Measurements from ENCODE around the gene ZNF100.
"Not testable (repeated sequence)": the region's sequence is repeated elsewhere in the genome, so short reads cannot be mapped to it uniquely, and the experiment has no call there.

The ZNF100 gene

DNA sequence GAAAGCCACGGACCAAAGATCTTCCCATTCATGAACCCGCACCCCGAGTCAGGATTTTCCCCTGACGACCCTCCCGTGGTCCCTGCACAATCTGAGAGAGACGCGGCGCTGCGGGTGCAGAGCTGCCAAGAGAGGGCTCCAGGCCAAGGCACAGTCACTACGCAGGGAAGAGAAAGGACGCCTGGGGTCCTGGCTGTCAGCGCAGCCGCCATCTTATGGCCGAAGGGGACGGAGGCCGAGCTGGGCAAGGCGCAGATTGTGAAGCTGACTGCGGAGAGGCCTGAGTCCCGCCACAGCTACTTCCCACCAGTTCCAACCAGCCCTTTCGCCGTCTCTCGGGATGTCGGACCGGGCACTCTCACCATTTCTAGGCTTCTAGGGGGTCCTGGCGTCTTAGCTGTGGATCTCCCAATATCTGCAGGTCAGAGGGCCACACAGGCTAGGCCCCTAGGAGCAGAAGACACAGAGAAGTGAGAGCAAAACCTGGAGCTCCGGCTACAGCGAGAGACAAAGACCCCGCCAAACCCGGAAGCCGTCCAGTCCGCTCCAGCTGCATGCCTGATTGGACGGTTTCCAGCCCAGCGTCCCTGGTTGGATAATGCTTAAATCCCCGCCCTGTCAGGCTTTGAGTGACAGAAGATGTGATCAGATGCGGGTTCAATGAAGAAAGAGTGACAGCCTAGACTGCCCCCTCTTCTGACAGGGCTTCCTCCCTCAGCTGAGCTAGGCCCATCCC lies at the start of gene ZNF100:
Gene ZNF100, minus strand, starts transcription at position 515 of the 736 bp plus-strand sequence. Its CDS starts 150 bp downstream, at position 365.
- peak; percentile 98 for ATAC-seq
- peak; percentile 86 for DNase-seq

GRCh38 chr19:21812448-21812847 lies 45.1 kb upstream of the ZNF100 start:
- no peak for ATAC-seq
- DNase-seq = no peak

DNA sequence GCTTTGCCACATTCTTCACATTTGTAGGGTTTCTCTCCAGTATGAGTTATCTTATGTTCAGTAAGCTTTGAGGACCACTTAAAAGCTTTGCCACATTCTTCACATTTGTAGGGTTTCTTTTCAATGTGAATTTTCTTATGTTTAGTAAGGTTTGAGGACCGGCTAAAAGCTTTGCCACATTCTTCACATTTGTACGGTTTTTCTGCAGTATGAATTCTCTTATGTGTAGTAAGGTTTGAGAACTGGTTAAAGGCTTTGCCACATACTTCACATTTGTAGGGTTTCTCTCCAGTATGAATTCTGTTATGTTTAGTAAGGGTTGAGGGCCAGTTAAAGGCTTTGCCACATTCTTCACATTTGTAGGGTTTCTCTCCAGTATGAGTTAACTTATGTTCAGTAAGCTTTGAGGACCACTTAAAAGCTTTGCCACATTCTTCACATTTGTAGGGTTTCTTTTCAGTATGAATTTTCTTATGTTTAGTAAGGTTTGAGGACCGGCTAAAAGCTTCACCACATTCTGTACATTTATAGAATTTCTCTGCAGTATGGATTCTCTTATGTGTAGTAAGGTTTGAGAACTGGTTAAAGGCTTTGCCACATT lies 41.1 kb upstream of the ZNF100 start:
- ATAC-seq, DNase-seq: not testable (repeated sequence)

DNA sequence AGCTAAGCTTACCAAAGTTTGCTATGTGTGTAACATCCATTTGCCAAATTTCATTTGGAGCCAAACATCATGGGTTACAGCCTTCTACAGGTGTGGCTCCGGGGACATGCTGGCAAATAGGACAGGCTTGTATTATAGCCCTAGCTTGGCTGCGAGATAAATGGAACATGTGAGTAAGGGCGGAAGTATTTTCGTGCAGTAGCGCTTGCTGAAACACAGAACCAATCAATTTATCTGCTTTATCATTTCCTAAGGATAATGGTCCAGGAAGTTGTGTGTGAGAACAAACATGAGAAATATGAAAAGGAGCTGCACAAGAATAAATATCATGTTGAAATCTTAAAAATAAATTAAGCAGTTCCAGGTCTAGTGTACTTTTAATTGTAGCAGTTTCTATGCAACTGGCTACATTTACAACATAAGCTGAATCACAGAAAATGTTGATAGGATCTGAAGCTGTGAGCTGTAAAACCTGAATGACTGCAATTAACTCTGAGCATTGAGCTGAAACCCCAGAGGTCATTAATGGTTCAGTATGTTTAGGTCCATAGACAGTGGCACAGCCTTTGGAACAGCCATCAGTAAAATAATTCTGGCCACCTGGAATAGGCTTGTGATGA lies 22.2 kb upstream of the ZNF100 start:
- DNase-seq = no peak
- no peak for ATAC-seq

DNA sequence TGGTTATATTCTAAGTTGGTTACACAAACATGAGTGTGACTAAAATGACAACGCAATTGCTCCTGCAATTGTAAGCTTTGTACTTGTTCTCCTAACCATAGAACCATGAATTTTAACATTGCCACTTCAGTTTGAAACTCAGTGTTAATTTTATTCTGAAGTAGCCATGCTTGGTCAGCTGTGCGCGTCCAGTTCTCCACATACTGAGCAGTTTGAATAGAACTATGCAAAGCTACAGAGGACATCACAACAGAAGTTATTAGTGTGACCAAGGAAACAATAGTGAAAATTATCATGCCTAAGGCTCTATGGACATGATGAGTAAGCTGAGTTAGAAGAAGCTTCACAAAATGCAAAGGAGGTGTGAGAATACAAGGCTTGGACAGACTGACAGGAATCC lies 19.6 kb upstream of the ZNF100 start:
- ATAC-seq = no peak
- no peak for DNase-seq

- not testable (repeated sequence) for ATAC-seq, DNase-seq
Measured at GRCh38 chr19:21775792-21776191, 8.4 kb upstream of the ZNF100 start.

DNA sequence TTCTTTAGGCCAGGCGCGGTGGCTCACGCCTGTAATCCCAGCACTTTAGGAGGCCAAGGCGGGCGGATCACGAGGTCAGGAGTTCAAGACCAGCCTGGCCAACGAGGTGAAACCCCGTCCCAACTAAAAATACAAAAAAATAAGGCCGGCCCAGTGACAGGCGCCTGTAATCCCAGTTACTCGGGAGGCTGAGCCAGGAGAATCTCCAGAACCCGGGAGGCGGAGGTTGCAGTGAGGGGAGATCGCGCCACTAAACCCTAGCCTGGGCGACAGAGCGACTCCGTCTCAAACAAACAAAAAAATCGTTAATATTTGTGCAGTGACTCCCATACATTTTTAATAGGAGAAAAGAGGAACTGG lies 694 bp downstream of the ZNF100 start:
- peak; percentile 17 for DNase-seq
- not testable (repeated sequence) for ATAC-seq

DNA sequence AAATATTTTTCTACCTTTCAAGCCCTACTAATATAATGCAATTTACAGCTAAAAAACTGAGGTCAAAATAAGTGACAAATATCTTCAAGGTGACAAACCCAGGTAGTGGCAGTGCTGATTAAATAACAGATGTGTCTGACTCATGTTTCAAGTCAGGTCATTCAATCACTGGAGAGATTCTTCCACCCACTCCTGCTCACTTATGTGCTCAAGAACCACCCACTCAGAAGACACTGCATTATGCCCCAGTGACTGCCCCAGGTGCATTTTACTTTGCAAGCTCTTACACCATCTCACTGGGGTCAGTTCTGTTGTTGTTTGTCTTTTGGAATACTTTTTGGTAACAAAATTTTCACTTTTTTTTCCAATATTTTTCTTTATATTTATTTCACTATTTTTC lies 2.2 kb downstream of the ZNF100 start:
- ATAC-seq = no peak

DNA sequence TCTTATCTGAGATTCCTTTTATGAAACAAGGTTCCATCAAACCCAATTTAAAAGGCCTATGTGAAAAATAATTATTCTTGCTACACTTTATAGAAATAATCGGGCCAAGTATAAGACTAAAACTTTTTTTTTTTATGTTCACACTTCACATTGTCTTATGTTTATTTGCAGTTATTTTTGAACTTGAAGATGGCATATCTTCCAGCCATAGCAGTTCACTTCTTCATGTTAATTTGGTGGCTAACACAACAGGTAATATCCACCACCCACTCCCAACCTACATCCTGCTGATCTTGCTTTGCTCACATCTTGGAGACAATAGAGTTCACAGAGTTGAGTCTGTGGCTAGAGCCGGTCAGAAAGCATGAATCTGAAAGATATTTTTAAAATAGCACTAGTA lies 5.8 kb downstream of the ZNF100 start:
- not testable (repeated sequence) for DNase-seq, ATAC-seq

More for the DNA sequence above, 2.2 kb downstream of the ZNF100 start:
- no peak for DNase-seq

DNA sequence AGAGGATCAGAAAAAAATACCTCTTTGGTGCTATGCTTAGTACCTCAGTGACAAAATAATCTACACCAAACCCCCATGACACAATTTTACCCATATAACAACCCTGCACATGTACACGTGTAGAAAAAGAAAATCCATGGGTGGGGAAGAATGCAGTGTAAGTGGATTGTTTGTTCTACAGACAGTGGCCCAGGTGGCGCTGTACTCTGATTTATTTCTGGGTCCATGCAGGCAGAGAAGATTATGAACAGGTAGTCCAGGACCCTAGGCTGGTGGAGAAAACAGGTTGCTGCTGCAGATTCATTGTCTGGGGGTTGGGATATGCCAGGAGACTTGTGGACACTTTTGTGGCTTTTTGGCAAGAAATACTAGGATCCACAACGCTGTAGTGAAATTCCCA lies 9.1 kb downstream of the ZNF100 start:
- DNase-seq = no peak
- no peak for ATAC-seq

- not testable (repeated sequence) for ATAC-seq, DNase-seq
Measured at GRCh38 chr19:21755555-21755954, 11.8 kb downstream of the ZNF100 start.

- ATAC-seq = no peak
- DNase-seq = no peak
Measured at GRCh38 chr19:21751384-21751783, 16.0 kb downstream of the ZNF100 start.

DNA sequence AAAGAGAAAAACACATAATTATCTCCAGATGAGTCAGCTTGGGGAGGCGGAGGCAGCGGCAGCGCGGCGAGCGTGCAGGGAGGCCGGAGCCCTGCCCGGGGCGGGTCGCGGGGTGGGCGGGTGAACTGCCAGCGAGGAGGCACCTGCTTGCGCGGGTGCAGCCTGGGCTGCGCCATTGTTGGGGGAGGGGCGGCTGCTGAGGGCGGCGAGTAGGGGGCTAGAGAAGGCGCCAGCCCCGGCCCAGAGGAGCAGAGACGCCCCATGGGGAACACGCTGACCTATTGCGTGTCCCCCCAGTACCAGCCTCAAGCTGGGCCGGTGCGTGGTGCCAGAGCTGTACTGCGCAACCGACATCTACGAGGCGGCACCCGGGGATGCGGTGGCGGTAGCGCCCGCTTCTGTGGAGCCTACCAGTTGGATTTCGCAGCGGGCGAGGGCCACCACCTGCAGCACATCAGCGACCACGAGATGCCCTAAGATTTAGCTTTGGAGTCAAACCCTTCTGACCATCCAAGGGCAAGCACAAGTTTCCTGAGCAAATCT lies 16.7 kb downstream of the ZNF100 start:
- ATAC-seq (no peak), DNase-seq (no peak)

GRCh38 chr19:21749090-21749489 lies 18.3 kb downstream of the ZNF100 start:
- ATAC-seq (peak; percentile 43), DNase-seq (no peak)

GRCh38 chr19:21748088-21748487 lies 19.3 kb downstream of the ZNF100 start:
- ATAC-seq (no peak), DNase-seq (no peak)

DNA sequence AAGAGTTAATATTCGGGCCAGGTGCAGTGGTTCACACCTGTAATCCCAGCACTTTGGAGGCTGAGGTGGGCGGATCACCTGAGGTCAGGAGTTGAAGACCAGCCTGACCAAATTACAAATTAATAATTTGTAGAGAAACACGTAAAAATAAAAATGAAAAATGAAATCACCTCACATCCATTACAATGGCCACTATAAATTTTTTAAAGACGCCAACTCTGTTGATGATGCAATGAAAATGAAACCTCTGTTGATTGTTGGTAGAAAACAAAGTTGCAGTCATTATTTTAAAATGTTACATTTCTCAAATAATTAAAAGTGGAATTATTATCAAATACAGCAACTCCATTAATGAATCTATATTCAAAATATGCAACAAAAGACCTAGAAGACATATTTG lies 26.8 kb downstream of the ZNF100 start:
- DNase-seq = no peak
- ATAC-seq = no peak

GRCh38 chr19:21726942-21727747 lies 40.2 kb downstream of the ZNF100 start:
- ATAC-seq, DNase-seq: not testable (repeated sequence)

DNA sequence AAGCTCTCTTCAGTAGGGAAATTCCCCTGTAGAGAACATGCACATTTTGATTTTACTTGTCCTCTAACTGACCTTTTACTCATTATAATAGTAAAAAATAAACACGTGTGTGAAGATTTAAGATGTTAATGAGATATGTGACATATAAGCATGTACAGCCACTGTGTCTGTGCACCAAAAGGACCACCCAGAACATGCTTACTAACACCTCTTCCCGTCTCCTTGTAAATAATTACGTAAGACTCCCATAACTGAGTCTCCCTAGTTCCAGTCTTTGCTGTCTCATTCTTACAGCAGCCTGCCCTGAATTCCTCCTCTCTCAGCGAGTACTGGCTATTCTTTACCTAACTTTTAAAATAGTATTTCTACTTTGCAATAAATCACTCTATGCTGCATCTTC lies 53.6 kb downstream of the ZNF100 start:
- ATAC-seq (no peak), DNase-seq (no peak)

- ATAC-seq = no peak
- no peak for DNase-seq
Measured at GRCh38 chr19:21709464-21709863, 57.9 kb downstream of the ZNF100 start.

DNA sequence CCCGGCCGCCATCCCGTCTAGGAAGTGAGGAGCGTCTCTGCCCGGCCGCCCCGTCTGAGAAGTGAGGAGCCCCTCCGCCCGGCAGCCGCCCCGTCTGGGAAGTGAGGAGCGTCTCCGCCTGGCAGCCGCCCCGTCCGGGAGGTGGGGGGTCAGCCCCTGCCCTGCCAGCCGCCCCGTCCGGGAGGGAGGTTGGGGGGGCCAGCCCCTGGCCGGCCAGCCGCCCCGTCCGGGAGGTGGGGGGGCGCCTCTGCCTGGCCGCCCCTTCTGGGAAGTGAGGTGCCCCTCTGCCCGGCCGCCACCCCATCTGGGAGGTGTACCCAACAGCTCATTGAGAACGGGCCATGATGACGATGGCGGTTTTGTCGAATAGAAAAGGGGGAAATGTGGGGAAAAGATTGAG lies 59.5 kb downstream of the ZNF100 start:
- not testable (repeated sequence) for ATAC-seq, DNase-seq

- DNase-seq (no peak), ATAC-seq (no peak)
Measured at GRCh38 chr19:21707065-21707464, 60.3 kb downstream of the ZNF100 start.

DNA sequence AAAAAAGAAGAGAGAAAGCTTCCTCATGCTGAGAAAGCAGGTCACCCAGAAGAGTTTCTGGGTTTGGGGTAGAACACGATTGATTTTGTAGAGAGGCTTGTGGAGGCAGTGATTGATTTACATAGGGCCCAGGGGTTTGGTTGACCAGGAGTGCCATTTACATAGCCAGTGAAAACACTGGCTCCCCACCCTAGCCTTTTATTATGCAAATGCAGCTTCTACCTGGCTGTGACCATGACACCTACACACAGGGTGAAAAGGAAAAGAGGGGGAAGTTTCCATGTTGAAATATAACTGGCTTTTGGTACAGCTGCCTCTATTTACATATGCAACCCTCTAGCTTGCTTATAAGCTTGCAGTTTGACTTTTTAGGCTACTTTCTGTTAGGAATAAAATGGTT lies 62.0 kb downstream of the ZNF100 start:
- no peak for DNase-seq

More for the DNA sequence above, 62.0 kb downstream of the ZNF100 start:
- ATAC-seq = no peak
